HepG2 (cell line): ENCODE results near the gene ROBO2. TPM values are rescaled to one million over a fixed set of nuclear protein-coding genes. Genes with fewer than 3 reads are reported as not detected.

ENCODE experiments used
- ATAC-seq: fragments of 200-7000 bp; cut with Tn5 transposase; 3 replicates; pipeline ENCODE4 v1.9.1; 2020; ENCODE audit warnings: mild to moderate bottlenecking, moderate library complexity
- BruUV-seq: library from RNA; stranded (reverse); fragments of 400-500 nt; replicated peaks from 2 replicates; lab custom pipeline; 2021; lab: Mats Ljungman, UMichigan
- CTCF ChIA-PET: fragments of 300-600 bp; formaldehyde crosslinking; extraction: SDS; loops from one replicate; lab custom pipeline; 2021; ENCODE audit warnings: low total read pairs, inconsistent platforms, low intra/inter-chr PET ratio; lab: Yijun Ruan, JAX
- POLR2A ChIA-PET: fragments of 350-600 bp; sonication (Branson Sonifier 250); formaldehyde crosslinking; loops from one replicate; lab custom pipeline; 2020; ENCODE audit warnings: antibody characterized with exemption, inconsistent platforms; lab: Yijun Ruan, JAX
- DNase-seq: peaks from one replicate; pipeline ENCODE4 v3.0.0-alpha.2; 2015; ENCODE audit warnings: low spot score
- FAIRE-seq: peaks from 3 replicates; lab custom pipeline; 2011; peaks lifted over from hg19 to GRCh38; lab: Jason Lieb, UNC
- H2AFZ ChIP-seq: one replicate; pipeline ENCODE4 v1.6.1; 2011; ENCODE audit warnings: low read length, inconsistent platforms
- H3K27ac ChIP-seq: fragments of 300-600 bp; 3 replicates; pipeline ENCODE4 v1.8.0; 2011; ENCODE audit warnings: mixed run types, mild to moderate bottlenecking, mixed read lengths, low read length, inconsistent platforms; ENCODE audit not compliant: insufficient read depth; ENCODE audit errors: extremely low read length
- H3K27me3 ChIP-seq, 2 experiments: fragments of 200-600 bp in 1 of 2; 2 replicates in 1 of 2; 3 replicates in 1 of 2; pipeline versions ENCODE4 v1.6.0 to v1.8.0; 2011; ENCODE audit warnings: low read length in 2 of 2, mild to moderate bottlenecking in 2 of 2, moderate library complexity in 2 of 2, inconsistent platforms in 1 of 2; ENCODE audit not compliant: insufficient read depth in 2 of 2, control insufficient read depth in 1 of 2
- H3K36me3 ChIP-seq, 2 experiments: fragments of 200-600 bp in 1 of 2; replicated peaks in 1 of 2; 2 replicates in 1 of 2; 3 replicates in 1 of 2; pipeline versions ENCODE4 v1.5.1 to v1.8.0; 2011; ENCODE audit warnings: low read length in 2 of 2, inconsistent platforms in 1 of 2; ENCODE audit not compliant: insufficient read depth in 2 of 2, control insufficient read depth in 1 of 2
- H3K4me1 ChIP-seq: 2 replicates; pipeline ENCODE4 v1.5.1; 2012; ENCODE audit warnings: low read length, inconsistent platforms; ENCODE audit not compliant: insufficient read depth
- H3K4me2 ChIP-seq: 2 replicates; pipeline ENCODE4 v1.6.0; 2011; ENCODE audit warnings: low read depth, low read length, inconsistent platforms
- H3K4me3 ChIP-seq, 3 experiments: fragments of 200-600 bp in 1 of 3; sonication (generic), shearing (Covaris generic) in 1 of 3; replicated peaks in 1 of 3; 2 replicates each; pipeline ENCODE4 v1.5.1; 2011 to 2016; ENCODE audit warnings: low read length in 3 of 3, inconsistent platforms in 2 of 3, low read depth in 2 of 3, mild to moderate bottlenecking in 2 of 3, control low read depth in 1 of 3, mixed read lengths in 1 of 3; ENCODE audit not compliant: insufficient read depth in 1 of 3
- H3K79me2 ChIP-seq: one replicate; pipeline ENCODE4 v1.6.1; 2011; ENCODE audit warnings: low read length, inconsistent platforms; ENCODE audit not compliant: insufficient read depth
- H3K9ac ChIP-seq: 2 replicates; pipeline ENCODE4 v1.6.0; 2011; ENCODE audit warnings: mild to moderate bottlenecking, low read depth, low read length, inconsistent platforms; ENCODE audit not compliant: insufficient read depth
- H3K9me3 ChIP-seq: 2 replicates; pipeline ENCODE4 v1.5.1; 2012; ENCODE audit warnings: mild to moderate bottlenecking, low read length
- H4K20me1 ChIP-seq: 2 replicates; pipeline ENCODE4 v1.6.0; 2011; ENCODE audit warnings: inconsistent platforms, mild to moderate bottlenecking, low read length, moderate library complexity; ENCODE audit not compliant: insufficient read depth
- EZH2 ChIP-seq: conservative IDR thresholded peaks from 2 replicates; pipeline ENCODE4 v1.6.1; 2012; ENCODE audit warnings: mild to moderate bottlenecking, low read depth, low read length, moderate library complexity
- GABPB1 ChIP-seq: IDR thresholded peaks from 2 replicates; pipeline ENCODE4 v1.6.1; 2016; ENCODE audit warnings: mild to moderate bottlenecking, missing genetic modification reagents, moderate library complexity, missing compliant biosample characterization
- KLF15 ChIP-seq: sonication (generic); formaldehyde crosslinking; IDR thresholded peaks from 2 replicates; pipeline ENCODE4 v1.8.1; 2023; ENCODE audit warnings: borderline replicate concordance, mild to moderate bottlenecking, inconsistent platforms, missing genetic modification reagents, mixed read lengths
- RAD51 ChIP-seq: fragments of 450-650 bp; IDR thresholded peaks from 2 replicates; pipeline ENCODE4 v1.6.1; 2016; ENCODE audit warnings: borderline replicate concordance
- SP4 ChIP-seq: sonication (generic); formaldehyde crosslinking; IDR thresholded peaks from 2 replicates; pipeline ENCODE4 v1.8.1; 2023; ENCODE audit warnings: mild to moderate bottlenecking, missing genetic modification reagents
- ZNF143 ChIP-seq: sonication (generic); formaldehyde crosslinking; IDR thresholded peaks from 2 replicates; pipeline ENCODE4 v1.4.0; 2020; ENCODE audit warnings: missing genetic modification reagents
- ZNF546 ChIP-seq: sonication (generic); formaldehyde crosslinking; conservative IDR thresholded peaks from 2 replicates; pipeline ENCODE4 v1.8.1; 2023; ENCODE audit warnings: mild to moderate bottlenecking, missing genetic modification reagents
- WGBS: methylation state at CpG from one replicate; pipeline ENCODE4 v1.1.6; 2017; ENCODE audit warnings: low lambda C conversion rate; 5-methylcytosine and 5-hydroxymethylcytosine counted together
- in situ Hi-C: cut with HindIII; loops from 2 replicates; pipeline ENCODE4 v1.10.0; 2017; ENCODE audit warnings: low pct_unique_long_range_greater_than_20kb; ENCODE audit not compliant: extremely low pct_ligation_motif_present
- intact Hi-C: fragments of 100-400 bp; cut with micrococcal nuclease; formaldehyde crosslinking; loops from one replicate; pipeline ENCODE4 v1.10.0; 2022; ENCODE audit not compliant: unreplicated experiment
- polyA plus RNA-seq, 8 experiments: library from polyadenylated mRNA; depleted of rRNA in 3 of 8; stranded (reverse) in 7 of 8; unstranded in 1 of 8; fragments of >200 nt; fragmentation: Illumina TruSeq in 4 of 8; extraction: Trizol in 4 of 8; gene quantifications; 2 replicates each; pipeline versions ENCODE4 v1.2.1 to v1.2.3, GENCODE V29; 2011 to 2016; ENCODE audit warnings: low read depth in 4 of 8, missing spikeins in 1 of 8, mixed read lengths in 1 of 8; ENCODE audit not compliant: insufficient read depth in 1 of 8
- total RNA-seq, 5 experiments: library from RNA; depleted of rRNA; stranded (reverse); fragments of >200 nt; fragmentation: Illumina TruSeq; extraction: Trizol; gene quantifications; 2 replicates each; pipeline ENCODE4 v1.2.3, GENCODE V29; 2016; ENCODE audit warnings: low read depth in 1 of 5
- TF ChIP-seq, protein P1 (sequence below): sonication (generic); formaldehyde crosslinking; IDR thresholded peaks from 2 replicates; pipeline ENCODE4 v1.4.0; 2020; ENCODE audit warnings: missing genetic modification reagents
- TF ChIP-seq, protein P2 (sequence below): sonication (generic); formaldehyde crosslinking; IDR thresholded peaks from 2 replicates; pipeline ENCODE4 v1.8.1; 2023; ENCODE audit warnings: missing genetic modification reagents, mild to moderate bottlenecking, borderline replicate concordance
- TF ChIP-seq, protein P3 (sequence below): sonication (generic); formaldehyde crosslinking; IDR thresholded peaks from 2 replicates; pipeline ENCODE4 v1.5.0; 2020; ENCODE audit warnings: mild to moderate bottlenecking, low read depth, missing genetic modification reagents, borderline replicate concordance

ROBO2 gene
- total and polyA plus RNA-seq, 2 of the 13 experiments (the other 11 are each of a cell fraction or from before 2014, with no cell fraction given), result not detected

DNA sequence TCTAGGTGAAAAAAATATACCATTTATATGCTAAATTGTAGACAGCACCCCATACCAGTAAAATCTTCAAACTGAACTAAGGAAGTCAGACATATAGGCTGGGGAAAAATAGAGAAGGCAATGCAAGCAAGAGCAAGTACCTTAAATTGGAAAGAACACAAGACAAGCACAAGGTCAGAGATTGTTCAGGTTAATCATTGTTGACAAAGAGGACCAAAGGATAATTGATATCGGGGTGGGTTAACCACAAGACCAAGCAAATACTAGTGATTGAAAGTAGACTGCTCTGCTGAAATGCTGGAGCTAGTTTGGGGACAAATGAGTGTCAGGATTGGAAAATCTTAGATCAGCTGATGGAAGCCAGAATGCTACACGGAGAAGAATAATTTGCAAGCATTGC is 499.8 kb downstream of the ROBO2 start (continued):
- TF ChIP-seq KLF15, result no peak
- no peak for TF ChIP-seq EZH2

DNA sequence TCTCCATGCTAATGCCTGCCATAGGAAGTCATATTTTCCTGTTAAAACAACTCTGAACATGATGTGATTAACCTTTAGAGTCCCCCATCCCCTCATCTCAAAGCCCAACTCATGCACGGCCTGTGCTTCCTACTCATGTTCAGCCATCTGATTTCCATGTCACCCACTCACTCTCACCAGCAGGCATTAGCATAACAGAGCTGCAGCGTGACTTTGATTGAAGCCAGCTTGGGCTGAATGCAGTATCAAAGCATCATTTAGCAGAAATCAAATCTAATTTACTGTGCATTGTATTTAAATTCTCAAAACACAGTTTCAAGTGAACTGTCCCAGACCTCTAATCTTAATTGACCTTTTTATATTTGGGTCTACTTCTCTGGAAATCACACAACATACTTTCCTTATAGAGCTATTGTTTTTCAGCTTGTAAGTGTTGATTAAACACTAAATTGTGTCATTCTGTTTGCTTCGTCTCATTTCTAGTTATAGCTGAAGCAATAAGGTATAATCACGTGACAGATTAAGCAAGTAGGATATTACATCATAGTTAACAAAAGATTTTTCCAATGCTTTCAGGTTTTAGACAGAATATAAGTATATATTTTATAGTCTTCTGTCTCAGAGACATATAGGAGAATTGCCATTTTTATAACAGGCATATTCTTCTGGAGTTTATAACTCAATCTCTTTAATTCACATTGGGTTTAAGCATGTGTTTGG is 501.5 kb downstream of the ROBO2 start:
- WGBS, result 6% methylated on average over 4 of the region's 4 CpGs
- no peaks in the 10 kb centered on the region for H3K36me3 ChIP-seq

DNA sequence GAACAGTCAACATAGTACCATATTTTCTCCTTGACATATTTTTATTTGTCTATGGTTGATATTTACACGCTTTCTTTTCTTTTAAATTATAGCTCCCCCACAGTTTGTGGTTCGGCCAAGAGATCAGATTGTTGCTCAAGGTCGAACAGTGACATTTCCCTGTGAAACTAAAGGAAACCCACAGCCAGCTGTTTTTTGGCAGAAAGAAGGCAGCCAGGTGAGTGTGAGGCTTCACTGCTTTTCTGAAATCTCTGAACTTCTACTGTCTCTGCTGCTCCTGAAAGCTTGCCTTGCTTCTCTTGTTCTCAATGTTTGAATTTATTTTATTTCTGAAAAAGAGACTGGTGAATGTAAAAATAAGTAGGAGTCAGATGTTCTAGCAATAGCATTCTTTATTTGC is 506.3 kb downstream of the ROBO2 start:
- Histone ChIP-seq H2AFZ (no peak overlapping the region), H3K4me3 (no peak overlapping the region), H3K4me2 (no peak overlapping the region), H3K27me3 (no peaks in the 10 kb centered on the region), H3K9me3 (no peaks in the 10 kb centered on the region), H3K36me3 (no peaks in the 10 kb centered on the region), H3K4me1 (no peaks in the 10 kb centered on the region), H4K20me1 (no peaks in the 10 kb centered on the region), H3K27ac (no peak overlapping the region), H3K79me2 (no peaks in the 10 kb centered on the region), H3K9ac (no peak overlapping the region)
- FAIRE-seq (no peak), DNase-seq (no peak), ATAC-seq (no peak)
- intact Hi-C loops (no loop called here), in situ Hi-C loops (no loop called here)
- no TSS peak for BruUV-seq
- ChIA-PET POLR2A (no interaction called here), CTCF (no interaction called here)
- 0% methylated on average over 3 of the region's 3 CpGs for WGBS
- TF ChIP-seq, protein P1, sequence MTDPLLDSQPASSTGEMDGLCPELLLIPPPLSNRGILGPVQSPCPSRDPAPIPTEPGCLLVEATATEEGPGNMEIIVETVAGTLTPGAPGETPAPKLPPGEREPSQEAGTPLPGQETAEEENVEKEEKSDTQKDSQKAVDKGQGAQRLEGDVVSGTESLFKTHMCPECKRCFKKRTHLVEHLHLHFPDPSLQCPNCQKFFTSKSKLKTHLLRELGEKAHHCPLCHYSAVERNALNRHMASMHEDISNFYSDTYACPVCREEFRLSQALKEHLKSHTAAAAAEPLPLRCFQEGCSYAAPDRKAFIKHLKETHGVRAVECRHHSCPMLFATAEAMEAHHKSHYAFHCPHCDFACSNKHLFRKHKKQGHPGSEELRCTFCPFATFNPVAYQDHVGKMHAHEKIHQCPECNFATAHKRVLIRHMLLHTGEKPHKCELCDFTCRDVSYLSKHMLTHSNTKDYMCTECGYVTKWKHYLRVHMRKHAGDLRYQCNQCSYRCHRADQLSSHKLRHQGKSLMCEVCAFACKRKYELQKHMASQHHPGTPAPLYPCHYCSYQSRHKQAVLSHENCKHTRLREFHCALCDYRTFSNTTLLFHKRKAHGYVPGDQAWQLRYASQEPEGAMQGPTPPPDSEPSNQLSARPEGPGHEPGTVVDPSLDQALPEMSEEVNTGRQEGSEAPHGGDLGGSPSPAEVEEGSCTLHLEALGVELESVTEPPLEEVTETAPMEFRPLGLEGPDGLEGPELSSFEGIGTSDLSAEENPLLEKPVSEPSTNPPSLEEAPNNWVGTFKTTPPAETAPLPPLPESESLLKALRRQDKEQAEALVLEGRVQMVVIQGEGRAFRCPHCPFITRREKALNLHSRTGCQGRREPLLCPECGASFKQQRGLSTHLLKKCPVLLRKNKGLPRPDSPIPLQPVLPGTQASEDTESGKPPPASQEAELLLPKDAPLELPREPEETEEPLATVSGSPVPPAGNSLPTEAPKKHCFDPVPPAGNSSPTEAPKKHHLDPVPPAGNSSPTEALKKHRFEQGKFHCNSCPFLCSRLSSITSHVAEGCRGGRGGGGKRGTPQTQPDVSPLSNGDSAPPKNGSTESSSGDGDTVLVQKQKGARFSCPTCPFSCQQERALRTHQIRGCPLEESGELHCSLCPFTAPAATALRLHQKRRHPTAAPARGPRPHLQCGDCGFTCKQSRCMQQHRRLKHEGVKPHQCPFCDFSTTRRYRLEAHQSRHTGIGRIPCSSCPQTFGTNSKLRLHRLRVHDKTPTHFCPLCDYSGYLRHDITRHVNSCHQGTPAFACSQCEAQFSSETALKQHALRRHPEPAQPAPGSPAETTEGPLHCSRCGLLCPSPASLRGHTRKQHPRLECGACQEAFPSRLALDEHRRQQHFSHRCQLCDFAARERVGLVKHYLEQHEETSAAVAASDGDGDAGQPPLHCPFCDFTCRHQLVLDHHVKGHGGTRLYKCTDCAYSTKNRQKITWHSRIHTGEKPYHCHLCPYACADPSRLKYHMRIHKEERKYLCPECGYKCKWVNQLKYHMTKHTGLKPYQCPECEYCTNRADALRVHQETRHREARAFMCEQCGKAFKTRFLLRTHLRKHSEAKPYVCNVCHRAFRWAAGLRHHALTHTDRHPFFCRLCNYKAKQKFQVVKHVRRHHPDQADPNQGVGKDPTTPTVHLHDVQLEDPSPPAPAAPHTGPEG, result no peak
- TF ChIP-seq, protein P2, sequence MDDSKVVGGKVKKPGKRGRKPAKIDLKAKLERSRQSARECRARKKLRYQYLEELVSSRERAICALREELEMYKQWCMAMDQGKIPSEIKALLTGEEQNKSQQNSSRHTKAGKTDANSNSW (CRISPR knock-in tag), result no peak
- no peak for TF ChIP-seq ZNF546 (CRISPR knock-in tag)
- no peak for TF ChIP-seq ZNF143 (CRISPR knock-in tag)
- no peak for TF ChIP-seq EZH2
- TF ChIP-seq GABPB1 (CRISPR knock-in tag), result no peak
- TF ChIP-seq, protein P3, sequence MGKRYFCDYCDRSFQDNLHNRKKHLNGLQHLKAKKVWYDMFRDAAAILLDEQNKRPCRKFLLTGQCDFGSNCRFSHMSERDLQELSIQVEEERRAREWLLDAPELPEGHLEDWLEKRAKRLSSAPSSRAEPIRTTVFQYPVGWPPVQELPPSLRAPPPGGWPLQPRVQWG (CRISPR knock-in tag), result no peak

More for the DNA sequence above, 501.5 kb downstream of the ROBO2 start:
- peaks cover 11% of the 10 kb centered on the region; the same call in 1 of the 2 replicates for H3K4me1 ChIP-seq
- intact Hi-C loops, result no loop called here
- H3K9me3 ChIP-seq, result no peaks in the 10 kb centered on the region
- H3K4me3 ChIP-seq, result no peak overlapping the region
- no peaks in the 10 kb centered on the region for H3K79me2 ChIP-seq
- in situ Hi-C loops, result no loop called here
- H3K9ac ChIP-seq, result no peak overlapping the region
- POLR2A ChIA-PET, result no interaction called here
- CTCF ChIA-PET, result no interaction called here
- DNase-seq (no peak), FAIRE-seq (no peak), ATAC-seq (no peak)
- no peak overlapping the region for H3K27ac ChIP-seq
- H3K4me2 ChIP-seq, result no peak overlapping the region
- H2AFZ ChIP-seq, result no peak overlapping the region
- TF ChIP-seq SP4 (CRISPR knock-in tag) (no peak), RAD51 (peak; percentile 62; the same call in 1 of the 2 replicates)
- BruUV-seq, result no TSS peak
- H3K27me3 ChIP-seq, result no peaks in the 10 kb centered on the region
- H4K20me1 ChIP-seq, result no peaks in the 10 kb centered on the region
